Coronary artery (tissue), 2 donors: ENCODE data around the gene SH3TC1.

Source experiments
- DNase-seq: peaks from one replicate; pipeline ENCODE4 v3.0.0-alpha.2; 2017; ENCODE audit warnings: low spot score
- H3K27ac ChIP-seq, 2 donors: fragments of 200-600 bp; sonication (generic); one replicate each; pipeline ENCODE4 v1.5.1; 2016 to 2019
- H3K4me3 ChIP-seq: fragments of 200-600 bp; sonication (generic); 2 replicates; pipeline ENCODE4 v1.5.1; 2016; ENCODE audit warnings: mild to moderate bottlenecking, moderate library complexity
- CTCF ChIP-seq: fragments of 200-600 bp; sonication (generic); IDR thresholded peaks from one replicate; pipeline ENCODE4 v1.5.1; 2019; ENCODE audit warnings: antibody characterized with exemption

SH3TC1 gene

GRCh38 chr4:8274066-8274652 lies 75.1 kb downstream of the SH3TC1 start:
- H3K4me3 ChIP-seq = no peak overlapping the region
- DNase-seq = no peak
- peak overlapping the region in 1 of 2 donors; percentile 56 for H3K27ac ChIP-seq
- TF ChIP-seq CTCF = no peak

- peak; percentile 16 for TF ChIP-seq CTCF
- Histone ChIP-seq H3K27ac (peak overlapping the region in 1 of 2 donors; percentile 56), H3K4me3 (peak overlapping the region; percentile 30)
- peak; percentile 87 for DNase-seq
These were observed 75.9 kb downstream of the SH3TC1 start for GRCh38 chr4:8274765-8275547.

- no peak for DNase-seq
- Histone ChIP-seq H3K4me3 (no peak overlapping the region), H3K27ac (peak overlapping the region in 1 of 2 donors; percentile 41)
- no peak for TF ChIP-seq CTCF
These were observed 76.4 kb downstream of the SH3TC1 start for GRCh38 chr4:8275548-8275910.

- no peak for TF ChIP-seq CTCF
- peak overlapping the region in 1 of 2 donors; percentile 51 for H3K27ac ChIP-seq
- no peak overlapping the region for H3K4me3 ChIP-seq
- DNase-seq = no peak
These were observed 77.5 kb downstream of the SH3TC1 start for GRCh38 chr4:8276358-8277240.

- no peak for DNase-seq
- no peak for TF ChIP-seq CTCF
- no peak overlapping the region for H3K4me3 ChIP-seq
- H3K27ac ChIP-seq = peak overlapping the region in 1 of 2 donors; percentile 51
These were observed 78.4 kb downstream of the SH3TC1 start for GRCh38 chr4:8277356-8278008.

GRCh38 chr4:8278009-8278395 lies 78.9 kb downstream of the SH3TC1 start:
- no peak for TF ChIP-seq CTCF
- Histone ChIP-seq H3K4me3 (no peak overlapping the region), H3K27ac (peak overlapping the region in 1 of 2 donors; percentile 37)
- no peak for DNase-seq
